HG03045 (cell line): Measurements from ENCODE around the gene PLD3.
A peak's percentile ranks its signal among the peaks of the same experiment; 100 is the strongest.

Source experiments
- ATAC-seq: cut with Tn5 transposase; IDR thresholded peaks from one replicate; pipeline ENCODE4 v1.9.1; 2021; ENCODE audit warnings: mild to moderate bottlenecking, moderate library complexity; ENCODE audit not compliant: unreplicated experiment

PLD3 gene

GRCh38 chr19:40411958-40412499 is 63.5 kb downstream of the PLD3 start:
- ATAC-seq: no peak

GRCh38 chr19:40412866-40413265 is 64.4 kb downstream of the PLD3 start:
- ATAC-seq: no peak

- no peak for ATAC-seq
Observed at GRCh38 chr19:40413291-40413845, 64.9 kb downstream of the PLD3 start, which contains the start of gene PRX. TSS of gene PRX (minus strand) at chr19:40413378. CDS start at chr19:40407932, 5,446 bp downstream.

- ATAC-seq: no peak
Observed at GRCh38 chr19:40414542-40415535, 66.3 kb downstream of the PLD3 start.

GRCh38 chr19:40415768-40416167 is 67.3 kb downstream of the PLD3 start:
- ATAC-seq: no peak

GRCh38 chr19:40416918-40417642 is 68.6 kb downstream of the PLD3 start:
- no peak for ATAC-seq

- ATAC-seq: no peak
Observed at GRCh38 chr19:40417643-40417981, 69.1 kb downstream of the PLD3 start.

GRCh38 chr19:40418040-40418439 is 69.5 kb downstream of the PLD3 start:
- no peak for ATAC-seq

- no peak for ATAC-seq
Observed at GRCh38 chr19:40419066-40419612, 70.6 kb downstream of the PLD3 start.

GRCh38 chr19:40419780-40420179 is 71.3 kb downstream of the PLD3 start:
- ATAC-seq: no peak

GRCh38 chr19:40420451-40420765 is 71.9 kb downstream of the PLD3 start:
- ATAC-seq: no peak

- peak; percentile 37 for ATAC-seq
Observed at GRCh38 chr19:40420766-40421765, 72.6 kb downstream of the PLD3 start.

- no peak for ATAC-seq
Observed at GRCh38 chr19:40421993-40422747, 73.7 kb downstream of the PLD3 start.

- no peak for ATAC-seq
Observed at GRCh38 chr19:40422748-40423566, 74.5 kb downstream of the PLD3 start.

GRCh38 chr19:40423938-40424337 is 75.4 kb downstream of the PLD3 start:
- no peak for ATAC-seq

GRCh38 chr19:40424637-40425449 is 76.3 kb downstream of the PLD3 start:
- ATAC-seq: no peak

- ATAC-seq: peak; percentile 81
Observed at GRCh38 chr19:40425450-40426287, 77.2 kb downstream of the PLD3 start, which contains the start of gene SERTAD1. TSS of gene SERTAD1 (minus strand) at chr19:40425992. CDS start at chr19:40423546, 2,446 bp downstream.
